Liver (tissue), 3 donors: Measurements from ENCODE around the gene MRPS18A.

Source experiments
- ATF3 ChIP-seq: IDR thresholded peaks from 2 replicates; pipeline ENCODE4 v1.6.1; 2016; ENCODE audit warnings: antibody characterized with exemption
- CTCF ChIP-seq: fragments of 150-350 bp; IDR thresholded peaks from 2 replicates; pipeline ENCODE4 v1.5.1; 2017; ENCODE audit warnings: improper control_type of control experiment, low read depth, low read length; ENCODE audit not compliant: missing input control
- MAX ChIP-seq: IDR thresholded peaks from 2 replicates; pipeline ENCODE4 v1.6.1; 2016; ENCODE audit warnings: antibody characterized with exemption
- NR2F2 ChIP-seq: IDR thresholded peaks from 2 replicates; pipeline ENCODE4 v1.6.1; 2016; ENCODE audit warnings: antibody characterized with exemption
- REST ChIP-seq: IDR thresholded peaks from 2 replicates; pipeline ENCODE4 v1.6.1; 2016; ENCODE audit warnings: antibody characterized with exemption, mild to moderate bottlenecking
- TAF1 ChIP-seq: conservative IDR thresholded peaks from 2 replicates; pipeline ENCODE4 v1.6.1; 2016; ENCODE audit warnings: antibody characterized with exemption, mild to moderate bottlenecking
- ZBTB33 ChIP-seq: IDR thresholded peaks from 2 replicates; pipeline ENCODE4 v1.6.1; 2016; ENCODE audit warnings: antibody characterized with exemption
- donor health status: healthy.
- donor health status: healthy.

DNA sequence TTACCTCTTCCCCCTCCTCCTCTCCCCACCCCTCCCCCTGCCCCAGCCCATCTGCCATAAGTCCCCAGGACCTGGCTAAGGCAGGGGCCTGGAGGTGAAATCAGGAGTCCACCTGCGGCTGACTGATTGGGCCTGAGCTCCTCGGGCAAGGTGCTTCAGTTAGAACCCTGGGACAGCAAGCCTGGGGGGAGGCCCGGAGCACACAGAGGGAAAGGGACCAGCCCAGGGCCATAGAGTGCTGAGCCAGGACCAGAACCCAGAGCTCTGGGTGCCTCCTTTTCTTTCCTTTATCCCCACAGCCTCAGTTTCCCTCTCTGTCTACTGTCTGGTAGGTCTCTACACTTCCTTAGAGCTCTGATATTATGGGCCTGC is 46.7 kb upstream of the MRPS18A start:
- TF ChIP-seq TAF1 (no peak), CTCF (no peak), ATF3 (no peak), ZBTB33 (no peak), MAX (no peak), REST (no peak), NR2F2 (no peak)
